Neural cell (in vitro differentiated cells): ENCODE measurements around the gene MRPL9. TPM values are rescaled to one million over a fixed set of nuclear protein-coding genes. Genes with fewer than 3 reads are reported as not detected.

ENCODE experiments used
- H2AFZ ChIP-seq: fragments of 200-600, 300-800 bp; sonication (generic), shearing (Covaris generic); 2 replicates; pipeline ENCODE4 v1.6.0; 2014; ENCODE audit warnings: low read depth, mild to moderate bottlenecking, antibody characterized with exemption, low read length, moderate library complexity
- H3F3A ChIP-seq: fragments of 200-600 bp; shearing (Covaris generic); 2 replicates; pipeline ENCODE4 v1.6.1; 2016; ENCODE audit warnings: mild to moderate bottlenecking, moderate library complexity, mixed read lengths, antibody characterized with exemption, low read length; ENCODE audit not compliant: insufficient read depth, poor library complexity, severe bottlenecking
- H3K27ac ChIP-seq: fragments of 200-600, 300-800 bp; sonication (generic), shearing (Covaris generic); 2 replicates; pipeline ENCODE4 v1.5.1; 2014; ENCODE audit warnings: mild to moderate bottlenecking, low read length, moderate library complexity
- H3K27me3 ChIP-seq: fragments of 300-800, 200-600 bp; sonication (generic), shearing (Covaris generic); 2 replicates; pipeline ENCODE4 v1.6.0; 2014; ENCODE audit warnings: mild to moderate bottlenecking, low read depth, low read length, moderate library complexity; ENCODE audit not compliant: insufficient read depth
- H3K36me3 ChIP-seq: fragments of 300-800, 200-600 bp; sonication (generic), shearing (Covaris generic); 2 replicates; pipeline ENCODE4 v1.5.1; 2014; ENCODE audit warnings: mild to moderate bottlenecking, antibody characterized with exemption, low read length, moderate library complexity; ENCODE audit not compliant: insufficient read depth
- H3K4me2 ChIP-seq: fragments of 300-800, 200-600 bp; sonication (generic), shearing (Covaris generic); 2 replicates; pipeline ENCODE4 v1.6.0; 2014; ENCODE audit warnings: mild to moderate bottlenecking, low read length
- H3K4me3 ChIP-seq: fragments of 300-800, 200-600 bp; sonication (generic), shearing (Covaris generic); 2 replicates; pipeline ENCODE4 v1.5.1; 2014; ENCODE audit warnings: mild to moderate bottlenecking, low read length, moderate library complexity
- H3K79me2 ChIP-seq: fragments of 200-600 bp; shearing (Covaris generic); replicated peaks from 2 replicates; pipeline ENCODE4 v1.6.0; 2014; ENCODE audit warnings: mild to moderate bottlenecking, low read length, moderate library complexity; ENCODE audit not compliant: insufficient read depth
- H3K9ac ChIP-seq: fragments of 300-800, 200-600 bp; sonication (generic), shearing (Covaris generic); 2 replicates; pipeline ENCODE4 v1.6.1; 2016; ENCODE audit warnings: mild to moderate bottlenecking, low read length, mixed read lengths
- H3K9me2 ChIP-seq: fragments of 200-600 bp; shearing (Covaris generic); 2 replicates; pipeline ENCODE4 v1.6.1; 2016; ENCODE audit warnings: mild to moderate bottlenecking, low read length, mixed read lengths; ENCODE audit not compliant: insufficient read depth
- H3K9me3 ChIP-seq: fragments of 200-600, 300-800 bp; sonication (generic), shearing (Covaris generic); 2 replicates; pipeline ENCODE4 v1.6.1; 2016; ENCODE audit warnings: mild to moderate bottlenecking, mixed run types, low read length, moderate library complexity, mixed read lengths
- H4K20me1 ChIP-seq: fragments of 200-600 bp; shearing (Covaris generic); 2 replicates; pipeline ENCODE4 v1.6.1; 2016; ENCODE audit warnings: mild to moderate bottlenecking, mixed run types; ENCODE audit not compliant: insufficient read depth
- EP300 ChIP-seq: fragments of 450-650 bp; conservative IDR thresholded peaks from 2 replicates; pipeline ENCODE4 v1.6.1; 2014; ENCODE audit warnings: antibody characterized with exemption, mild to moderate bottlenecking, moderate library complexity; ENCODE audit not compliant: poor library complexity, severe bottlenecking
- EZH2 ChIP-seq: fragments of 200-600, 300-800 bp; shearing (Covaris generic), sonication (generic); IDR thresholded peaks from 2 replicates; pipeline ENCODE4 v1.6.1; 2014; ENCODE audit warnings: antibody characterized with exemption, low read length, borderline replicate concordance, mild to moderate bottlenecking; ENCODE audit not compliant: insufficient read depth, poor library complexity, severe bottlenecking
- MXI1 ChIP-seq: fragments of 450-650 bp; conservative IDR thresholded peaks from 2 replicates; pipeline ENCODE4 v1.6.1; 2014; ENCODE audit warnings: antibody characterized with exemption, mild to moderate bottlenecking; ENCODE audit not compliant: poor library complexity, severe bottlenecking
- POLR2AphosphoS5 ChIP-seq: IDR thresholded peaks from 2 replicates; pipeline ENCODE4 v1.6.1; 2012
- RAD21 ChIP-seq: fragments of 450-650 bp; conservative IDR thresholded peaks from 2 replicates; pipeline ENCODE4 v1.6.1; 2014; ENCODE audit warnings: antibody characterized with exemption, mild to moderate bottlenecking, moderate library complexity
- SMC3 ChIP-seq: fragments of 450-650 bp; conservative IDR thresholded peaks from 2 replicates; pipeline ENCODE4 v1.6.1; 2014; ENCODE audit warnings: antibody characterized with exemption, mild to moderate bottlenecking, moderate library complexity; ENCODE audit not compliant: poor library complexity
- TAF1 ChIP-seq: IDR thresholded peaks from 2 replicates; pipeline ENCODE4 v1.6.1; 2012; ENCODE audit warnings: low read depth
- polyA minus RNA-seq: library from RNA; depleted of rRNA, polyadenylated mRNA; stranded (reverse); fragments of >200 nt; gene quantifications from 2 replicates; pipeline ENCODE4 v1.2.3, GENCODE V29; 2014
- polyA plus RNA-seq: library from polyadenylated mRNA; depleted of rRNA; stranded (reverse); fragments of >200 nt; gene quantifications from 2 replicates; pipeline ENCODE4 v1.2.3, GENCODE V29; 2014
- TF ChIP-seq, protein P1 (sequence below): fragments of 450-650 bp; IDR thresholded peaks from 2 replicates; pipeline ENCODE4 v1.5.1; 2014; ENCODE audit warnings: antibody characterized with exemption, mild to moderate bottlenecking, moderate library complexity; ENCODE audit not compliant: poor library complexity, severe bottlenecking
- TF ChIP-seq, protein P2 (sequence below): IDR thresholded peaks from 2 replicates; pipeline ENCODE4 v1.6.1; 2012; ENCODE audit warnings: borderline replicate concordance

Gene MRPL9
- polyA plus RNA-seq = 119 and 134 TPM in 2 replicates
- polyA minus RNA-seq = 61.6 and 66.3 TPM in 2 replicates

GRCh38 chr1:151762941-151763921 lies at the start of gene MRPL9:
Gene MRPL9 (minus strand): TSS chr1:151763496. CDS start chr1:151763479, 17 bp downstream.
- H3K9ac ChIP-seq = peak within 1 kb of the TSS; percentile 91
- H3K9me3 ChIP-seq = no peaks in the 10 kb centered on the region
- H3K79me2 ChIP-seq = no peaks in the 10 kb centered on the region
- H3K36me3 ChIP-seq = peaks cover 11% of the 10 kb centered on the region
- H3K27me3 ChIP-seq = no peaks in the 10 kb centered on the region
- H3F3A ChIP-seq = no peaks in the 10 kb centered on the region
- peak within 1 kb of the TSS; percentile 88 for H3K4me3 ChIP-seq
- peak within 1 kb of the TSS; percentile 81 for H2AFZ ChIP-seq
- TF ChIP-seq, protein P1, sequence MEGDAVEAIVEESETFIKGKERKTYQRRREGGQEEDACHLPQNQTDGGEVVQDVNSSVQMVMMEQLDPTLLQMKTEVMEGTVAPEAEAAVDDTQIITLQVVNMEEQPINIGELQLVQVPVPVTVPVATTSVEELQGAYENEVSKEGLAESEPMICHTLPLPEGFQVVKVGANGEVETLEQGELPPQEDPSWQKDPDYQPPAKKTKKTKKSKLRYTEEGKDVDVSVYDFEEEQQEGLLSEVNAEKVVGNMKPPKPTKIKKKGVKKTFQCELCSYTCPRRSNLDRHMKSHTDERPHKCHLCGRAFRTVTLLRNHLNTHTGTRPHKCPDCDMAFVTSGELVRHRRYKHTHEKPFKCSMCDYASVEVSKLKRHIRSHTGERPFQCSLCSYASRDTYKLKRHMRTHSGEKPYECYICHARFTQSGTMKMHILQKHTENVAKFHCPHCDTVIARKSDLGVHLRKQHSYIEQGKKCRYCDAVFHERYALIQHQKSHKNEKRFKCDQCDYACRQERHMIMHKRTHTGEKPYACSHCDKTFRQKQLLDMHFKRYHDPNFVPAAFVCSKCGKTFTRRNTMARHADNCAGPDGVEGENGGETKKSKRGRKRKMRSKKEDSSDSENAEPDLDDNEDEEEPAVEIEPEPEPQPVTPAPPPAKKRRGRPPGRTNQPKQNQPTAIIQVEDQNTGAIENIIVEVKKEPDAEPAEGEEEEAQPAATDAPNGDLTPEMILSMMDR = no peak
- peak; percentile 76 for TF ChIP-seq TAF1
- no peak for TF ChIP-seq EZH2
- peak; percentile 86 for TF ChIP-seq MXI1
- TF ChIP-seq EP300 = no peak
- TF ChIP-seq, protein P2, sequence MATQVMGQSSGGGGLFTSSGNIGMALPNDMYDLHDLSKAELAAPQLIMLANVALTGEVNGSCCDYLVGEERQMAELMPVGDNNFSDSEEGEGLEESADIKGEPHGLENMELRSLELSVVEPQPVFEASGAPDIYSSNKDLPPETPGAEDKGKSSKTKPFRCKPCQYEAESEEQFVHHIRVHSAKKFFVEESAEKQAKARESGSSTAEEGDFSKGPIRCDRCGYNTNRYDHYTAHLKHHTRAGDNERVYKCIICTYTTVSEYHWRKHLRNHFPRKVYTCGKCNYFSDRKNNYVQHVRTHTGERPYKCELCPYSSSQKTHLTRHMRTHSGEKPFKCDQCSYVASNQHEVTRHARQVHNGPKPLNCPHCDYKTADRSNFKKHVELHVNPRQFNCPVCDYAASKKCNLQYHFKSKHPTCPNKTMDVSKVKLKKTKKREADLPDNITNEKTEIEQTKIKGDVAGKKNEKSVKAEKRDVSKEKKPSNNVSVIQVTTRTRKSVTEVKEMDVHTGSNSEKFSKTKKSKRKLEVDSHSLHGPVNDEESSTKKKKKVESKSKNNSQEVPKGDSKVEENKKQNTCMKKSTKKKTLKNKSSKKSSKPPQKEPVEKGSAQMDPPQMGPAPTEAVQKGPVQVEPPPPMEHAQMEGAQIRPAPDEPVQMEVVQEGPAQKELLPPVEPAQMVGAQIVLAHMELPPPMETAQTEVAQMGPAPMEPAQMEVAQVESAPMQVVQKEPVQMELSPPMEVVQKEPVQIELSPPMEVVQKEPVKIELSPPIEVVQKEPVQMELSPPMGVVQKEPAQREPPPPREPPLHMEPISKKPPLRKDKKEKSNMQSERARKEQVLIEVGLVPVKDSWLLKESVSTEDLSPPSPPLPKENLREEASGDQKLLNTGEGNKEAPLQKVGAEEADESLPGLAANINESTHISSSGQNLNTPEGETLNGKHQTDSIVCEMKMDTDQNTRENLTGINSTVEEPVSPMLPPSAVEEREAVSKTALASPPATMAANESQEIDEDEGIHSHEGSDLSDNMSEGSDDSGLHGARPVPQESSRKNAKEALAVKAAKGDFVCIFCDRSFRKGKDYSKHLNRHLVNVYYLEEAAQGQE = peak; percentile 74
- TF ChIP-seq RAD21 = peak; percentile 55
- TF ChIP-seq SMC3 = peak; percentile 63
- peak; percentile 83 for TF ChIP-seq POLR2AphosphoS5
- no peaks in the 10 kb centered on the region for H3K9me2 ChIP-seq
- H4K20me1 ChIP-seq = no peaks in the 10 kb centered on the region
- peak within 1 kb of the TSS; percentile 90 for H3K4me2 ChIP-seq
- peak within 1 kb of the TSS; percentile 76 for H3K27ac ChIP-seq

DNA sequence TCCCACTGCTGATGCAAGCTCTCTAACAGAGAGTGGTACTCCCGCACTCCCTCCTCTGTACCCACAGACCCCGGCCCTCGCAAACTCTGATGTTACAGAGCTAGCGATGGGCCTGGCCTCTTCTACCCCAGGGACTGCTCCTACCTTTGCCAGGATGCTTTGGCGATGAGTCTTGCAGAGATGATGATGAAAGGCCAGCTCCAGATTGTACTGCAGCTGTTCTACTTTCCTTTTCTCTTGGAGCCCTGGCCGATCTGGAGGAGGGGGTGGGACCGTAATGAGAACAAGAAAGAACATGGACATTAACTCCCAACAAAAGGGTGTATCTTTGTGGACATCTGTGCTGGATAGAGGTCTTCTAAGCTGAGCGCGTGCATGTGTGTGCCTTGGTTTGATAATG lies 47.9 kb upstream of the MRPL9 start:
- H3K4me2 ChIP-seq = no peak overlapping the region
- TF ChIP-seq EP300 (no peak), EZH2 (no peak), TAF1 (no peak), SMC3 (no peak), POLR2AphosphoS5 (no peak), RAD21 (no peak), MXI1 (no peak)
- TF ChIP-seq, protein P1 = no peak
- TF ChIP-seq, protein P2 = no peak
- H3F3A ChIP-seq = no peaks in the 10 kb centered on the region
- H3K27me3 ChIP-seq = no peaks in the 10 kb centered on the region
- no peaks in the 10 kb centered on the region for H4K20me1 ChIP-seq
- no peaks in the 10 kb centered on the region for H3K36me3 ChIP-seq
- no peaks in the 10 kb centered on the region for H3K9me2 ChIP-seq
- no peak overlapping the region for H3K27ac ChIP-seq
- H3K9ac ChIP-seq = no peak overlapping the region
- no peaks in the 10 kb centered on the region for H3K79me2 ChIP-seq
- H3K9me3 ChIP-seq = no peaks in the 10 kb centered on the region
- no peak overlapping the region for H2AFZ ChIP-seq
- H3K4me3 ChIP-seq = no peak overlapping the region
